Measurements from ENCODE around the gene RCC1. TPM values are rescaled to one million over a fixed set of nuclear protein-coding genes. Genes with fewer than 3 reads are reported as not detected.
"Not testable (repeated sequence)": the region's sequence is repeated elsewhere in the genome, so short reads cannot be mapped to it uniquely, and the experiment has no call there.

The RCC1 gene
- total RNA-seq, 2 experiments from 2014 or later, result 108 to 113 TPM

DNA sequence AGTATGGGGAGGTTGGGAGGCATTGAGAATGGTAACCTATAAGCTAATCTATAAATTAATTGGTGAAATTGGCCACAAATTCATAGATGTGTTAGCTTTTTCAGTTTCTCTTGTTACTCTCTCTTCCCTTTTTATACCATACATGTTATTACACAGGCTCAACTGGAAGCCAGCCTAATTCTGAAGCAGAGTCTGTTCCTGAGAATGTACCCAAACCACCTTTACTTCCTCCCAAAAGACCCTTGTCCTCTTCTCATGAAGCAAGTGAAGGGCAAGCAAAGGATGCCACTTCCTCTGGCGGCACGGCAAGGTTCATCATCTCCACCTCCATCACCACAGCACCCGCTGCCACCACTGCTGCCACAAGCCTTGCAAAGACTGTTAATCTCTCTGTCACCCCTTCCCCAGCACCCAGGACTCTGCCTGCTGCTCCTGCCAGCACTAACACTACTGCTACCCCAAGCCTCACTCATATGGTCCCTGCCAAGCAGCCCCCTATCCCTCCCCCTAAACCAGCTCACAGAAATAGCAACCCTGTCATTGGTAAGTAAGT lies 39.5 kb upstream of the RCC1 start:
- intact Hi-C loops (cut with micrococcal nuclease), result no loop called here
- Mint-ChIP-seq H3K27ac (no peak overlapping the region), H3K36me3 (ENCODE audit: low read depth) (peaks cover 9% of the 10 kb centered on the region), H3K27me3 (no peaks in the 10 kb centered on the region), H3K4me1 (ENCODE audit: low read depth) (peaks cover 9% of the 10 kb centered on the region), H3K4me3 (no peak overlapping the region), H3K9me3 (no peaks in the 10 kb centered on the region)
- no peak for TF ChIP-seq CTCF (IDR thresholded peaks at IDR 0.05)
- DNase-seq (peak; percentile 16), ATAC-seq (no peak)
- CTCF ChIA-PET, result interaction anchor here (1.0 kb wide), 1 partner anchor 14 kb away, joined by 3 read pairs; no protein-coding TSS in a partner anchor
- POLR2A ChIA-PET, result interaction anchor here (0.7 kb wide), 1 partner anchor 14 kb away, joined by 3 read pairs; no protein-coding TSS in a partner anchor

DNA sequence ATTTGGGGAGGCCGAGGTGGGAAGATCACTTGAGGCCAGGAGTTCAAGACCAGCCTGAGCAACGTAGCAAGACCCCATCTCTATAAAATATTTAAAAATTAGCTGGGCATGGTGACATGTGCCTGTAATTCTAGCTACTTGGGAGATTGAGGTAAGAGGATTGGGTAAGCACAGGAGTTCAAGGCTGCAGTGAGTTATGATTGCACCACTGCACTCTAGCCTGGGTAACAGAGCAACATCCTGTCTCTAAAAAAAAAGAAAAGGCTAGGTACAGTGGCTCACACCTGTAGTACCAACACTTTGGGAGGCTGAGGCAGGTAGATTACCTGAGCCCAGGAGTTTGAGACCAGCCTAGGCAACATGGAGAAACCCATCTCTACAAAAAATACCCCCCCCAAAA lies 35.7 kb upstream of the RCC1 start:
- Mint-ChIP-seq H3K4me1 (ENCODE audit: low read depth) (peaks cover 9% of the 10 kb centered on the region), H3K4me3 (no peak overlapping the region), H3K9me3 (no peaks in the 10 kb centered on the region), H3K27ac (no peak overlapping the region), H3K27me3 (no peaks in the 10 kb centered on the region), H3K36me3 (ENCODE audit: low read depth) (peaks cover 12% of the 10 kb centered on the region)
- CTCF ChIA-PET, result interaction anchor here (1.3 to 1.4 kb wide), 2 partner anchors 83 to 222 kb away, joined by 3 to 5 read pairs; no protein-coding TSS in a partner anchor
- intact Hi-C loops (cut with micrococcal nuclease), result no loop called here
- POLR2A ChIA-PET, result no interaction called here
- ATAC-seq, result no peak
- TF ChIP-seq CTCF (IDR thresholded peaks at IDR 0.05), result no peak
- no peak for DNase-seq

- H3K27me3 Mint-ChIP-seq; DNase-seq; H3K9me3 Mint-ChIP-seq; CTCF ChIA-PET; intact Hi-C loops (cut with micrococcal nuclease); H3K4me3 Mint-ChIP-seq; ATAC-seq; H3K4me1 Mint-ChIP-seq (ENCODE audit: low read depth); H3K27ac Mint-ChIP-seq: not testable (repeated sequence)
- H3K36me3 Mint-ChIP-seq (ENCODE audit: low read depth), result peaks cover 22% of the 10 kb centered on the region
- POLR2A ChIA-PET, result interaction anchor here (0.6 kb wide), 2 partner anchors 43 to 498 kb away, joined by 3 to 4 read pairs; no protein-coding TSS in a partner anchor
These were observed 26.3 kb upstream of the RCC1 start for GRCh38 chr1:28479497-28479896.

DNA sequence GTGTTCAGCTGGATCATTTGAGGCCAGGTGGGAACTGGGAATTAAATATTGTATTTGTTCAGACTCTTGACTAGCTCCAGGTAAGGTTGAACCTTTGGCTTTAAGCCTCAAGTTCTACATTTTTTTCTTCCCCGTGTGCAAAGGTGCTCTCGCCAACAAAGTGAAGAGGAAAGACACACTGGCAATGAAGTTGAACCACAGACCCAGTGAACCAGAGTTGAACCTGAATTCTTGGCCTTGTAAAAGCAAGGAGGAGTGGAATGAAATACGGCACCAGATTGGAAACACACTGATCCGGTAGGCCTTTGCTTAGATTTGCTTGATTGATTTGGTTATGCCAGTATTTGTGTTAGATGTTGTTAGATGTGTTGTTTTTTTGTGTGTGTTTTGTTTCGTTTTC lies 25.5 kb upstream of the RCC1 start:
- Mint-ChIP-seq H3K27me3 (no peaks in the 10 kb centered on the region), H3K4me1 (ENCODE audit: low read depth) (no peaks in the 10 kb centered on the region), H3K36me3 (ENCODE audit: low read depth) (peaks cover 22% of the 10 kb centered on the region), H3K9me3 (no peaks in the 10 kb centered on the region), H3K4me3 (no peak overlapping the region), H3K27ac (no peak overlapping the region)
- ChIA-PET CTCF (interaction anchor here (1.1 kb wide), 1 partner anchor 14 kb away, joined by 3 read pairs; no protein-coding TSS in a partner anchor), POLR2A (interaction anchor here (0.6 kb wide), 2 partner anchors 14 to 497 kb away, joined by 3 read pairs; no protein-coding TSS in a partner anchor)
- DNase-seq, result no peak
- TF ChIP-seq CTCF (IDR thresholded peaks at IDR 0.05), result no peak
- intact Hi-C loops (cut with micrococcal nuclease), result no loop called here
- no peak for ATAC-seq

GRCh38 chr1:28482138-28482537 lies 23.7 kb upstream of the RCC1 start:
- H3K9me3 Mint-ChIP-seq, result no peaks in the 10 kb centered on the region
- CTCF ChIA-PET, result interaction anchor here (1.6 kb wide), 1 partner anchor 70 kb away, joined by 3 read pairs; no protein-coding TSS in a partner anchor

More at GRCh38 chr1:28482138-28482537, 23.7 kb upstream of the RCC1 start:
- ATAC-seq (no peak), DNase-seq (no peak)
- POLR2A ChIA-PET, result interaction anchor here (1.3 kb wide), 1 partner anchor 13 kb away, joined by 3 read pairs; no protein-coding TSS in a partner anchor
- Mint-ChIP-seq H3K4me1 (ENCODE audit: low read depth) (no peaks in the 10 kb centered on the region), H3K27ac (no peak overlapping the region), H3K27me3 (no peaks in the 10 kb centered on the region), H3K36me3 (ENCODE audit: low read depth) (peaks cover 19% of the 10 kb centered on the region), H3K4me3 (no peak overlapping the region)
- intact Hi-C loops (cut with micrococcal nuclease), result no loop called here
- TF ChIP-seq CTCF (IDR thresholded peaks at IDR 0.05), result no peak
